ENCODE results near the gene PSD4.

The PSD4 gene

GRCh38 chr2:113144259-113144658 is 29.5 kb upstream of the PSD4 start:
- Histone ChIP-seq H3K9ac (ENCODE audit: low read depth in 1 of 2, low read length in 2 of 2) (no peak overlapping the region), H3K27ac (ENCODE audit: low read depth, low read length) (no peak overlapping the region), H3K36me3 (ENCODE audit: control insufficient read depth in 1 of 2, insufficient read depth in 2 of 2, low read length in 2 of 2) (no peaks in the 10 kb centered on the region), H3K4me1 (ENCODE audit: control insufficient read depth in 1 of 2, insufficient read depth in 2 of 2, low read length in 2 of 2) (peaks cover under 1 to 1% of the 10 kb centered on the region in 2 donors), H3K9me3 (ENCODE audit: control insufficient read depth in 1 of 2, low read length in 2 of 2) (no peaks in the 10 kb centered on the region), H3K4me3 (ENCODE audit: low read depth in 1 of 2, low read length in 2 of 2) (no peak overlapping the region), H3K27me3 (ENCODE audit: control insufficient read depth in 1 of 2, insufficient read depth in 2 of 2, low read length in 2 of 2) (no peaks in the 10 kb centered on the region)

- Histone ChIP-seq H3K4me3 (ENCODE audit: low read depth in 1 of 2, low read length in 2 of 2) (no peak overlapping the region), H3K27me3 (ENCODE audit: control insufficient read depth in 1 of 2, insufficient read depth in 2 of 2, low read length in 2 of 2) (no peaks in the 10 kb centered on the region), H3K9ac (ENCODE audit: low read depth in 1 of 2, low read length in 2 of 2) (no peak overlapping the region), H3K27ac (ENCODE audit: low read depth, low read length) (no peak overlapping the region), H3K9me3 (ENCODE audit: control insufficient read depth in 1 of 2, low read length in 2 of 2) (no peaks in the 10 kb centered on the region), H3K36me3 (ENCODE audit: control insufficient read depth in 1 of 2, insufficient read depth in 2 of 2, low read length in 2 of 2) (no peaks in the 10 kb centered on the region), H3K4me1 (ENCODE audit: control insufficient read depth in 1 of 2, insufficient read depth in 2 of 2, low read length in 2 of 2) (no peaks in the 10 kb centered on the region)
Observed at GRCh38 chr2:113148606-113149552, 24.9 kb upstream of the PSD4 start.

- no peaks in the 10 kb centered on the region for H3K9me3 ChIP-seq (ENCODE audit: control insufficient read depth in 1 of 2, low read length in 2 of 2)
- no peaks in the 10 kb centered on the region for H3K4me1 ChIP-seq (ENCODE audit: control insufficient read depth in 1 of 2, insufficient read depth in 2 of 2, low read length in 2 of 2)
- H3K9ac ChIP-seq (ENCODE audit: low read depth in 1 of 2, low read length in 2 of 2) = no peak overlapping the region
- H3K4me3 ChIP-seq (ENCODE audit: low read depth in 1 of 2, low read length in 2 of 2) = no peak overlapping the region
- no peaks in the 10 kb centered on the region for H3K36me3 ChIP-seq (ENCODE audit: control insufficient read depth in 1 of 2, insufficient read depth in 2 of 2, low read length in 2 of 2)
- no peaks in the 10 kb centered on the region for H3K27me3 ChIP-seq (ENCODE audit: control insufficient read depth in 1 of 2, insufficient read depth in 2 of 2, low read length in 2 of 2)
- H3K27ac ChIP-seq (ENCODE audit: low read depth, low read length) = no peak overlapping the region
Observed at GRCh38 chr2:113149553-113150257, 24.1 kb upstream of the PSD4 start.

- no peaks in the 10 kb centered on the region for H3K9me3 ChIP-seq (ENCODE audit: control insufficient read depth in 1 of 2, low read length in 2 of 2)
- H3K27me3 ChIP-seq (ENCODE audit: control insufficient read depth in 1 of 2, insufficient read depth in 2 of 2, low read length in 2 of 2) = no peaks in the 10 kb centered on the region
- H3K9ac ChIP-seq (ENCODE audit: low read depth in 1 of 2, low read length in 2 of 2) = no peak overlapping the region
- no peak overlapping the region for H3K27ac ChIP-seq (ENCODE audit: low read depth, low read length)
- no peak overlapping the region for H3K4me3 ChIP-seq (ENCODE audit: low read depth in 1 of 2, low read length in 2 of 2)
- no peaks in the 10 kb centered on the region for H3K36me3 ChIP-seq (ENCODE audit: control insufficient read depth in 1 of 2, insufficient read depth in 2 of 2, low read length in 2 of 2)
- no peaks in the 10 kb centered on the region for H3K4me1 ChIP-seq (ENCODE audit: control insufficient read depth in 1 of 2, insufficient read depth in 2 of 2, low read length in 2 of 2)
Observed at GRCh38 chr2:113150258-113150601, 23.5 kb upstream of the PSD4 start.

GRCh38 chr2:113155331-113155730 is 18.4 kb upstream of the PSD4 start:
- no peak overlapping the region for H3K4me3 ChIP-seq (ENCODE audit: low read depth in 1 of 2, low read length in 2 of 2)
- no peaks in the 10 kb centered on the region for H3K27me3 ChIP-seq (ENCODE audit: control insufficient read depth in 1 of 2, insufficient read depth in 2 of 2, low read length in 2 of 2)
- no peak overlapping the region for H3K27ac ChIP-seq (ENCODE audit: low read depth, low read length)
- H3K36me3 ChIP-seq (ENCODE audit: control insufficient read depth in 1 of 2, insufficient read depth in 2 of 2, low read length in 2 of 2) = no peaks in the 10 kb centered on the region
- peaks cover 19 to 26% of the 10 kb centered on the region in 2 donors for H3K4me1 ChIP-seq (ENCODE audit: control insufficient read depth in 1 of 2, insufficient read depth in 2 of 2, low read length in 2 of 2)
- H3K9me3 ChIP-seq (ENCODE audit: control insufficient read depth in 1 of 2, low read length in 2 of 2) = no peaks in the 10 kb centered on the region
- no peak overlapping the region for H3K9ac ChIP-seq (ENCODE audit: low read depth in 1 of 2, low read length in 2 of 2)

- H3K4me1 ChIP-seq (ENCODE audit: control insufficient read depth in 1 of 2, insufficient read depth in 2 of 2, low read length in 2 of 2) = peaks cover 19 to 26% of the 10 kb centered on the region in 2 donors
- H3K27ac ChIP-seq (ENCODE audit: low read depth, low read length) = peak overlapping the region; percentile 2
- peak overlapping the region; percentile 55 to 58 for H3K9ac ChIP-seq (ENCODE audit: low read depth in 1 of 2, low read length in 2 of 2)
- H3K4me3 ChIP-seq (ENCODE audit: low read depth in 1 of 2, low read length in 2 of 2) = peak overlapping the region; percentile 50 to 54
- no peaks in the 10 kb centered on the region for H3K27me3 ChIP-seq (ENCODE audit: control insufficient read depth in 1 of 2, insufficient read depth in 2 of 2, low read length in 2 of 2)
- no peaks in the 10 kb centered on the region for H3K36me3 ChIP-seq (ENCODE audit: control insufficient read depth in 1 of 2, insufficient read depth in 2 of 2, low read length in 2 of 2)
- no peaks in the 10 kb centered on the region for H3K9me3 ChIP-seq (ENCODE audit: control insufficient read depth in 1 of 2, low read length in 2 of 2)
Observed at GRCh38 chr2:113156278-113157117, 17.3 kb upstream of the PSD4 start.

- peak overlapping the region; percentile 72 to 83 for H3K4me3 ChIP-seq (ENCODE audit: low read depth in 1 of 2, low read length in 2 of 2)
- H3K9ac ChIP-seq (ENCODE audit: low read depth in 1 of 2, low read length in 2 of 2) = peak overlapping the region; percentile 85 to 88
- H3K9me3 ChIP-seq (ENCODE audit: control insufficient read depth in 1 of 2, low read length in 2 of 2) = no peaks in the 10 kb centered on the region
- peaks cover 19 to 26% of the 10 kb centered on the region in 2 donors for H3K4me1 ChIP-seq (ENCODE audit: control insufficient read depth in 1 of 2, insufficient read depth in 2 of 2, low read length in 2 of 2)
- no peaks in the 10 kb centered on the region for H3K27me3 ChIP-seq (ENCODE audit: control insufficient read depth in 1 of 2, insufficient read depth in 2 of 2, low read length in 2 of 2)
- no peaks in the 10 kb centered on the region for H3K36me3 ChIP-seq (ENCODE audit: control insufficient read depth in 1 of 2, insufficient read depth in 2 of 2, low read length in 2 of 2)
- peak overlapping the region; percentile 57 for H3K27ac ChIP-seq (ENCODE audit: low read depth, low read length)
Observed at GRCh38 chr2:113157118-113157896, 16.5 kb upstream of the PSD4 start.

GRCh38 chr2:113157897-113158753 is 15.6 kb upstream of the PSD4 start:
- H3K27me3 ChIP-seq (ENCODE audit: control insufficient read depth in 1 of 2, insufficient read depth in 2 of 2, low read length in 2 of 2) = no peaks in the 10 kb centered on the region
- H3K4me1 ChIP-seq (ENCODE audit: control insufficient read depth in 1 of 2, insufficient read depth in 2 of 2, low read length in 2 of 2) = peaks cover 19 to 26% of the 10 kb centered on the region in 2 donors
- peak overlapping the region; percentile 72 to 83 for H3K4me3 ChIP-seq (ENCODE audit: low read depth in 1 of 2, low read length in 2 of 2)
- H3K36me3 ChIP-seq (ENCODE audit: control insufficient read depth in 1 of 2, insufficient read depth in 2 of 2, low read length in 2 of 2) = no peaks in the 10 kb centered on the region
- H3K9ac ChIP-seq (ENCODE audit: low read depth in 1 of 2, low read length in 2 of 2) = peak overlapping the region; percentile 85 to 88
- peak overlapping the region; percentile 57 for H3K27ac ChIP-seq (ENCODE audit: low read depth, low read length)
- H3K9me3 ChIP-seq (ENCODE audit: control insufficient read depth in 1 of 2, low read length in 2 of 2) = no peaks in the 10 kb centered on the region
